GM23248 (cell line): ENCODE data around the gene OIP5.

Source experiments
- EZH2 ChIP-seq: fragments of 200-600 bp; sonication (generic); IDR thresholded peaks from 2 replicates; pipeline ENCODE4 v1.6.1; 2018; ENCODE audit warnings: antibody characterized with exemption, mild to moderate bottlenecking; ENCODE audit not compliant: insufficient read depth, poor library complexity, severe bottlenecking
- EZH2phosphoT487 ChIP-seq: fragments of 200-600 bp; sonication (generic); IDR thresholded peaks from 2 replicates; pipeline ENCODE4 v1.6.1; 2018; ENCODE audit warnings: antibody characterized with exemption, moderate library complexity, mild to moderate bottlenecking, low read depth; ENCODE audit not compliant: insufficient read depth

DNA sequence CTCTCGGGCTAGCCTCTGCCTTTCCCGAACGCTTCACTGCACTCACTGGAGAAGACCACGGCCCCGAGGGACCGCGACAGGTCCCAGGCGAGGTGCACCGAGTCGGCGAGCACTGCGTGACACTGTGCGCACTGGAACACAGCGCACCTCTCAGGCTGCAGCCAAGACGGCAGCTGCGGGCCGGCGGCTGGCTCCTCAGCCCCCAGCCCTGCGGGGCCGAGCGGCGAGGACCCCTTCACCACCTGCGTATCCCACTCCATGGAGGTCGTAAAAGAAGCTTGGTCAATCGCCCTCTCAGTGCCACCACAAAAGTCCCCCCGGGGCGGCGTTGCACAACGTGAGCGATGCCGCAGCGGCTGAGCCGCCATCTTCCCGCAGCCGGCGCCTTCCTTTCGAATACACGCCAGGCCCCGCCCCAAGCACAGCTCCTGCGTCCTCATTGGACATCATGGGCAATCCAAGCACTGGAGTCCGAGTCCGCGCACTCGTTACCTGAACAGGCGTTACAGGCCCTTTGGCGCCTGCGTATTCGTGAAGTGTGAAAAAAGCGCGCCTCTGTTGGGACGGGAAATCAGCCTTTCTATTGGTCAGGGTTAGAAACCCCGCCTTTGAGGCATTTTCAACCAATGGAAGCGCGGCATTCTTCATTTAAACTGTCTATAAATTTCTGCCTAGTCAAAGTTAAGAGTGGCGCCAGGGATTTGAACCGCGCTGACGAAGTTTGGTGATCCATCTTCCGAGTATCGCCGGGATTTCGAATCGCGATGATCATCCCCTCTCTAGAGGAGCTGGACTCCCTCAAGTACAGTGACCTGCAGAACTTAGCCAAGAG lies at the start of gene OIP5, which contains the start of gene NUSAP1:
- TF ChIP-seq EZH2 (no peak), EZH2phosphoT487 (no peak)
